Stimulated activated CD8-positive, alpha-beta memory T cell treated with anti-CD3 and anti-CD28 coated beads, Interleukin-12 subunit alpha, Interleukin-12 subunit beta, amount 100 ng/mL, for 4 hours (primary cell): ENCODE measurements around the gene PGBD5.

Experiments
- DNase-seq: peaks from one replicate; pipeline ENCODE4 v3.0.0-alpha.2; 2020; ENCODE audit warnings: low read depth

The PGBD5 gene

DNA sequence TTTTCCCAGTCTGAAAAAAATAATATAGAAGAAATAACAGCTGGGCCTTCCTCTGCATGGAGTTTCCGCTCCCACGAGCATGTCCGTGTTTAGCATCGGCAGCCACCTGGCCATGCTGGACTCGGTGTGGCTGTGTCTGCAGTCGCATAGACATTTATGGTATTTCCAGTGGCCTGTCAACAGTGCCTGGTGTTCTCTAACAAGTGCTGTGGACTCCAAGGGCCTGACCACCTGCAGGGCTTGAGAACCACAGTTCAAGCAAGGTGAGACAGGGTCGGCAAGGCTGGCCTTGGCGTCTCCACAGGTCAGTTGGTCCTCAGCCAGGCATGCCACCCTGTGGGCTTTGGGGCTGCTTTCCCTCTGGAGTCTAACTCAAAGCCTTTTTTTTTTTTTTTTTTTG lies 124.8 kb downstream of the PGBD5 start:
- no peak for DNase-seq

DNA sequence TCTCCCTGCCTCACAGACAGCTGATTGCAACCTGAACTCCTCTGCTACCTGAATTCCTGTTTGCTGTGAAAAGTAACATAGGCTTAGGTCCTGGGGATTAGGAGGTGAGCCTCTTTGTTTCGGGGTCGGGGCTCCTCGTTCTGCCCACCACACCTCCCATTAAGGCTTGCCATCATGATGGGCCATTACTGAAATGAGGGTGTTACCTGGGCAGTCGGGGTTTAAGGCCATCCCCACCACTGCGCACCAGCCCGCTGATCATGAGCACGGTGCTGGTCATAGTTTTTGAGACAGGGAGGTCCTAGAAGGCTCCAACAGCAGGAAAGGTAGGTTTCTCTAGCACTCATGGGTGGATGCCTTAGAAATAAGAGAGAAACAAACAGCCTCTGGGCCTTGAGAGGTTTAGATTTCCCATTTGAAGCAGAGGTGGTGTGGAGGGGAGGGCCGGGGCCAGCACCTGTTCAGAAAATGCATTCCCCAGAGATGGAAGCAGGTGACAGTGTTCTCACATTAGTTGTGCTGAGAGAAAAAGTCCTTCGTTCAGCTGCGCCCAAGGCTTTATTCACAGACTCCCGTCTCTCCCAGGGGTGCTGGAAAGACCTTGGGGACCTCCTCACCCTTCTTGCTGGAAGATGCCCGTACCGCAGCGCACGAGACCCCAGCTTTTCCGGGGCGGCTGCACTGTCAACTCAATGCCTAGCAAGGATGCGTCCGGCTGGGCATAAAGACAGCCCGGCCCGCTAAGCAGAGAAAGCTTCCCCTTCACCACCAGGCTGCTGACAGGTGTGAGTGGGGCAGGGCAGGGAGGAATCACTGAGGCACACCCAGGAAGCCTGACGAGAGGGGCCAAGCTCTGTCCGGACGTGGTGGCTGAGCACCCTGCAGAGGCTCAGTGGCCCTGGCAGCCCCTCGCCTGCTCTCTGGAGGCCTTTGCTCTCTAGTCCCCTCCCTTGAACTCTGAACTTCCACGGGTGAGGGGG lies 125.5 kb downstream of the PGBD5 start:
- no peak for DNase-seq

DNA sequence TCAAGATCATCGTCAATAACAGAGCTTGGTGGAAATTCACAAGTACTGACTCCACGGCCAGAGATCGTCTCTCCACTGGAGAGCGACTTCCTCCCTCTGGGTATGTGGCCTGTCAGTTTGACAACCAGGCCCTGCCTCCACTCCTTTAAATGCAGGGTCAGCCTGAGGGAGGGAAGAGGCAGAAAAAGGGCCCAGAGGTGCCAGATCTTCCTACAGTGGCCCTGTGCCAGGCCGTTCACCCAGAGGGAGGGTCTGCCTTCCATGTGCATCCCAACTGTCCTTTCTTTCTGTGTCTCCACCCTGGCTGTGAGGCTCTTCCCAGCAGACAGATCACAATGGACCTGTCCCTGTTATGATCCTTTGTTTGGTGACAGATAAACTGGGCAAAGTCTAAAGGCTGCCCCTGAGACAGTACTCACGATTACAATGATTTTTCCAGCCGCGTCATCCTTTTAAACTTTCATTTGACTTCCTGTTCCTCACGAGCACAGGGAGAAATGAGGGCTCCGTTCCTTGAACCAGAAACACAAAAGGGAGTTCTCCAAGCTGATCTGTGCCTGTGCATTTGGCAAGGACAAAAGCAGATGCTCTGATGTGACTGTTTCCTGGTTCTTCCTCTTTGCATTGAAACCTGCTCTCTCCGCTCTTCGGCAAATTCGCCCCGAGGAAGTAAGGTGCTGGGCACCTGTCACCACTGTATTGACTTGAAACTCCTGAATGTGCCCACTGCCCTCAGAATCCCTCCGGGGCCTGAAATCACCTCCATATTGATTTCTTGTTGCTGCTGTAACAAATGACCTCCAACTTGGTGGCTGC lies 126.7 kb downstream of the PGBD5 start:
- no peak for DNase-seq

DNA sequence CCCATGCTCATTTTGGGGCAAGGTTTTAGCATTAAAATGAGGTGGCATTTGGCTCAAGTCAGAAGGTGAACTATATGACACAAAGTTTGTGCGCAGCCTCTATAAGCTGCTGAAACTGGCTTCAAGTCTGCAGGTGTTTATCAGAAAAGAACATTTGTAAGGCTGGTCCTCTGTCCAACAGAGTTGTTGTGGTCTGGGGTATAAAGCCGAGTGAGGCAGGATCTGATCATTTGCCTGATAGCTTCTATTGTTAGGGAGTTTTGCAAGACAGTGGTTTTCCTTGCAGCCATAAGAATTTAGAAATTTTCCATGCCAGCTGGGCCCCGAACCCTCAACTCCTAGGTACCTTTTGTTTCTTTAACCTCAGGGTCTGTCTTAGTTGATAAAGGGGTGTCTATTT lies 130.8 kb downstream of the PGBD5 start:
- no peak for DNase-seq

DNA sequence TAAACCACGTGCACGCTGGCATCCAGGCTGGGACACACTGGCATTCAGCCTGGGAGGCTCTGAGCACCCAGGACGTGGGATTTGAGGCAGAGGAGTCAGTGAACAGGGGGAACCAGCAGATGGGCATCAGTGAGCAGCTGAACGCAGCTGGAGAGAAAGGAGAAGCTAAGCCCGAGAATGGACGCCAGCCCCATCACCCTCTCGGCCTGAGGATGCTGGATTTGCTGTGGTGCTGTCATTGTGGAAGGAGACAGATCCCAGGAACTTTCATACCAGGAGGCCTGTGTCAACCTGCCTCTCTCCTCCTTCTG lies 132.8 kb downstream of the PGBD5 start:
- DNase-seq: no peak

DNA sequence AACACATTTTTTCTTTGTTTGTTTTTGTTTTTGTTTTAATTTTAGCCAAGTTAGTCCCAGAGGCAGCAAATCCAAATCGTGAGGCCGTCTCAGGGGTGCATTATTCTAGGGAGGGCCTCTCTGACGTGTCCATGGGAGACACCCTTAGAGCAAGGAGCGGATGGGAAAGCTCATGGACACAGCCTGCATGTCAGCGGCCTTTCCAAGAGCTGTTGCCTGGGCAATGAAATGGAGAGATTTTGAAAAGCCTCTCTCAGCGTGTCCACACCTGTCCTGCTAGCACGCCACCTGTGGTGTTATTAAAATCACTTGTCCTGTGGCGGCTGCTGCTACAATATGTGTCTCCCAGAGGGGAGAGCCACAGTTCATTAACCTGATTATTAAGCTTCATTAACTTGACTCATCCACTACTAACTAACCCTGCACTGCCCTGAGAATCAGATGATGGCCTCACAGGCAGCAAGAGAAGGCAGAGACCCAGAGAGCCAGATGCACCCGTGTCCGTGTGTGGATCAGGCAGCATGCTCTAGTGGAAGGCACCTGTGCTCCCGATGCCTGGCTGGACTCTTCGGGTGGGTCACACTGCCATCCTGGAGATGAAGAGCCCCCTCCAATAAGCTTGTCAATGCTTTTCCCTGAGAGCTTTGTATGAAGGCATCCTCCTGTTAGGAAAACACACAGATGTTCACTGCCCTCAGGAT lies 133.3 kb downstream of the PGBD5 start:
- DNase-seq: no peak

DNA sequence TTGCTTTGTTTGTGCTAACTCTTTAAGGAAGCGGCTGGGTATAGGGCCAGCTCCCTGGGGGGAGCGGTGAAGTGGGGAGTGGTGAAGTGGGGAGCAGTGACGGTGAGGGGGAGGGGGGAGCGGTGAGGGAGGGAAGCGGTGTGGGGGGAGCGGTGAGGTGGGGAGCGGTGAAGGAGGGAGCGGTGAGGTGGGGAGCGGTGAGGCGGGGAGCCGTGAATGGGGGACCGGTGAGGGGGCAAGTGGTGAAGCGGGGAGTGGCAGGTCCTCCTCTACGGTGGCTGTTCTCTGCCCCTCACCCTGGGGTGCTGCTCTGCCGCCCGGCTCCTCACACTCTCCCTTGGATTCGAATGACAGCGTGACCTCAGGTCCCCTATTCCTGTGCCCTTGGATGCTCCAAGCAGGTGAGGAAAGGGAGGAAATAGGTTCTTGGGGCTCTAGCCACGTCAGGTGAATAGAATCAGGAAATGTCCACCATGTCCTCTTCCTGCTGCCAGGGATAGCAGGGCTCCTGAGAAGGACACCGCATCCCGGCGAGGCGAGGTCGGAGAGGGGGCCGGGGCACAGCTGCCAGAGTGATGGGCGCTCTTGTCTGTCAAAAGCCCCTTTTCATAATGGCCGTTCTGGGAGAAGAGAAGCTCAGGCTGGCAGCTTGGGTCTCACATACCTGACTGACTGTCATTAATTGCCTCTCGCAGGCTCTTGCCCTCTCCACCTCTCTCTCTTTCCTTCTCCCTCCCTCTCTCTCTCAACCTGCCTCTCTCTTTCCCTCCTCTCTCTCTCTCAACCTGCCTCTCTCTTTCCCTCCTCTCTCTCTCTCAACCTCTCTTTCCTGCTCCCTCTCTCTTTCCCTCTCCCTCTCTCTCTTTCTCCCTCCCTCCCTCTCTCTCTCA lies 134.2 kb downstream of the PGBD5 start:
- DNase-seq: no peak

DNA sequence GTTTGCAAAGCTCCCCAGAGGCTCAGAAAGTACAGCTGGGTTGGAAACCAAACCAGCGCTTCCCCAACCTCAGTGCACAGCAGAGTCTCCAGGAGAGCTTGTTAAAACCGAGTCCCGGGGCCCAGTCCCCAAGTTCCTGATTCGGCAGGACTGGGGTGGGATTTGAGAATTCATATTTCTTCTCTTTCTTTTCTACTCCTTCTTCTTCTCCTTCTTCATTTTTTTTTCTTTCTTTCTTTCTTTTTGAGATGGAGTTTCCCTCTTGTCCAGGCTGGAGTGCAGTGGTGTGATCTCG lies 136.8 kb downstream of the PGBD5 start:
- no peak for DNase-seq

DNA sequence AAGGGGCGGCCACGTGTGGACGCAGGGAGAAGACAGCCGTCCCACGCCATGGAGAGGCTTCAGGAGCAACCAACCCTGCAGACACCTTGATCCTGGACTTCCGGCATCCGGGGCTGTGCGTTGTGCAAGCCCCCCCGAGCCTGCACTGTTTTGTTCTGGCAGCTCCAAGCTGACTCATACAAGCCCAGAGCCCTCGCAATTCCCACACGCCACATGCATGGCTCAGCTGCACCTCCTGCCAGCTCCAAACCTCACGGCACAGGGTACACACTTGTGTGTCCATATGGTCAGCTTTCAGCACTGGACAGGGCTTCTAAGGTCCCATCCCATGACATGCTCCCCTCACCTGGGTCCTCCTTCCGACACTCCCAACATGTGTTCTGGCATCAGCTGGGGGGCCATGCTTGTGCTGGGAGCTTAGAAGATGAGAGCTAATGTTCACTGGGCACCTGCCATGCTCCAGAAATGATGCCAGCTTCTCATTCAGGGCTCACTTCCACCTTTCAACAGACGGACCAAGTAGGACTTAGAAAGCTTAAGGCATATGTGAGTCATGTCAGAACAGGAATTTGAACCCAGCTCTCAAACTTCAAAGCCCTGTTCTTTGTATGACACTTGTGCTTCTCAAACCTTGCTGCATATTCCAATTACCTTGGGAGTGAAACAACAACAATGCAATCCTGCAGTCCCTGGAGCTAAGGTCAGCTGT lies 137.3 kb downstream of the PGBD5 start:
- DNase-seq: no peak

DNA sequence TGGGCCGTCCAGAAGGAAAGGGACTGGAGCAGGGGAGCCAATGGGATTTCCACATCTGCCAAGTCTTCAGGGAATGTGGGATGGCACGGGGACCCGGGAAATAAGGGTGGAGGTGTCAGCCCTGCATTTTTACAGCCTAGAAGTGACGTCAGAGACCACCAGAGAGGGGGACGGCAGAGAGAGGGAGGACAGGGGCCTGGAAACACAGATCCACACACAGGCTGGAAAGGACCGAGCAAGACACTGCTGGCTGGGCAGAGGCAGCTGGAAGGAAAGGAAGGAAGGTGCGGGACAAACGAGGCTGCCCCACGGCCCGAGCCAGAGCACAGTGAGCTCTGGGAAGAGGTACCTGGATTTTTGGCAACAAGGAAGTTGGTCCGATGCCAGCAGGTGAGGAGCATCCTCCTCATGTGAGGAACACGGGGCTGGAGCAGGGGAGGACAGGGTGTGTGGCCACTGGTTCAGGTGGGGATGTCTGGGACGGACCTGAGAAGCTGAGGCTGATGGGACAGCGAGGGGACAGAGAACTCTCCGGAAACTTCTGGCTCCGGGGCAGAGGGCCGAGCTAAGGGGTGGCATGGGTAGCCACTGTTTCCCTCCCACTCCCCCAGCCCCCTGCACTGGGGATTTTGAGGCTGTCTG lies 138.3 kb downstream of the PGBD5 start:
- DNase-seq: no peak

DNA sequence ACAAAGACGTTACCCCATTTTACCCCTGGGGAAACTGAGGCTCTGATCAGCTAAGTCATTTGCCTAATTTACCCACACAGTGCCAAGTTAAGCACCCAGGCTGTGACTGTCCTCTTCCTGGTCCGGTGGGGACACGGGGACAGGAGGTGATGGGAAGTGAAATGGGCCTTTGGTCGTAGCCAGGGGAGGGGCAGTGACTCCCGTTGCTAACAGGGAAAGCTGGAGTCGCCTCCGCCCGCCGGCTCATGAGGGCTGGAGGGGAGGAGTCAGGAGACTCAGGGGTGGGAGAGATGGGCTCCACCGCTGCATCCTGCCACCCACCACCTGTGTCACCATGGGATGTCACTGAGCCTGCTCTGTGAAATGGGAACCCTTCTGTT lies 139.3 kb downstream of the PGBD5 start:
- no peak for DNase-seq

DNA sequence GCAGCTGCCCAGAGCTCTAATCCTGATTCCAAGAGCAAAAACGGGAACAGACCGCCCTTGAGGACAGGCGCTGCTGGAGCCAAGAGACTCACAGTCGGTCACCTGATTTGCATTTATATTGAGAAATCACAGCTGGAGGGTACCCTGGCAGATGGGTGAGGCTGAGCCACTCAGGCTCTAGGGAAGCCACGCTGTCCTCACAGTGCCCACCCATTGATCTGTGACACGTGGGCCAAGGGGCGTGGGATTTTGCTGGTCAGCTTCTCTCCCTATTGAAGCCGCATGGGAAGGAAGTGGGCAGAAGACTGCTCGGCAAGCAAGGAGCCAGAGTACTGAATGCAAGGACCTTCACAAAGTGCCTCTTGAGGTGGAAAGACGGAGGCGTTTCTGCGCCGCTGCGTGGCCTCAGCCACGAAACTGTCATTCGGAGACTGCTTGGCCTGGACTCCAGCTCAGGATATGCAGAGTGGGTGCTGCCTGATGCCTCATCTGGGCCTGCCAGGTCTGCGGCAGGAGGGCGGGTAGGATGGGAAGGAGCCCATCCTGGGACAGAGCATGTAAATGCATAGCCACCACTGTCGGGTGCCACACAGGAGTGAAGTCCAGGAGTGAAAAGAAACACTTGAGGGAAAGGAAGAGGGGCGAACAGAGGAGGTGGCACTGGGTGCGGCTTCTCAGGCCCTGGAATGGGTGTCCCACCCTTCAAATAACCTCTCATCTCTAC lies 139.8 kb downstream of the PGBD5 start:
- DNase-seq: no peak

DNA sequence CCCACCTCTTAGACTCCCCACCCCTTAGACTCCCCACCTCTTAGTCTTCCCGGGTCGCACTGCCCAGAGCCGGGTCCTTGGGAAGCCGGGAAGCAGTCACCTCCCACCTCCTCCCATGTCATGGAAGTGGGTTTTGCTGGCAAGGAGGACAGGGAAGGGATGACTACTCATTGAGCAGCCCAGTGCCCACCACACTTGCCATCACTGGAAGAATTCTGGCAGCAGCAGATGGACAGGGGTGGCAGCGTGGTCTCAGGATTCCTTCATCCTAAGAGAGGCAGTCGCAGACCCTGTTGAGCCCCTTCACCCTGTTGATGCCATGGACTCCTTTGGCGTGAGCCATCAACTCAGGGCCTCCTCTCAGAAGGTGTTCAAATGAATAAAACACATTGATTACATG lies 140.8 kb downstream of the PGBD5 start:
- no peak for DNase-seq

DNA sequence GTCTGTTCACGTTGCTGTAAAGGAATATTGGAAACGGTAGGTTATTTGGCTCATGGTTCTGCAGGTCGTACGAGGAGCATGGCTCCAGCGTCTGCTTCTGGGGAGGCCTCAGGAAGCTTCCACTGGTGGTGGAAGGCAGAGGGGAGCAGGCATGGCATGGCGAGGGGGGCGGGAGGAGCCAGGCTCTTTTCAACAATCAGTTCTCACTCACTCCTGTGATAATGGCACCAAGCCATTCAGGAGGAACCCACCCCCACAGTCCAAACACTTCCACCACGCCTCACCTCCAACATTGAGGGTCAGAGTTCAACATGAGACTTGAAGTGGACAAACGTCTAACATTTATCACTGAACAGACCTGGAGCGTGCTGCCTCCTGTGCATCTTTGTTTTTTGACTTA lies 141.2 kb downstream of the PGBD5 start:
- no peak for DNase-seq

DNA sequence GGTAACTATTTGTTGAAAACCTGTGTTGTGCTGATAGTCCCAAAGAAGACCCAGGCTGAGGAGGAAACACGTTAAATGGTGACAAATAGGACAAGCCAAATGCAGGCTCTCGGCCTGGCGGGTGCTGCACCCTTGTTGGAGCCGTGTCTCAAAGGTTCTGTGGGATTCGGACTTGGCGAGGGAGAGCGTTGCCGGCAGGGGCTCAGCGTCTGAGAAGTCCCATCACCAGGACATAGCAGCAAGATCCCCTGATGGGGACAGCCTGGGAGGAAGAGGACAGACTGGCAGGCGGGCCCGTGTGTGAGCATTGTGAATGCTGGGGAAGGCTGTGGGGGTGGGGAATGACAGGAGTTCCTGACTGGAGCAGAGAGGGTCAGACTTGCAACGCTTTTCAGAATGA lies 142.5 kb downstream of the PGBD5 start:
- no peak for DNase-seq

DNA sequence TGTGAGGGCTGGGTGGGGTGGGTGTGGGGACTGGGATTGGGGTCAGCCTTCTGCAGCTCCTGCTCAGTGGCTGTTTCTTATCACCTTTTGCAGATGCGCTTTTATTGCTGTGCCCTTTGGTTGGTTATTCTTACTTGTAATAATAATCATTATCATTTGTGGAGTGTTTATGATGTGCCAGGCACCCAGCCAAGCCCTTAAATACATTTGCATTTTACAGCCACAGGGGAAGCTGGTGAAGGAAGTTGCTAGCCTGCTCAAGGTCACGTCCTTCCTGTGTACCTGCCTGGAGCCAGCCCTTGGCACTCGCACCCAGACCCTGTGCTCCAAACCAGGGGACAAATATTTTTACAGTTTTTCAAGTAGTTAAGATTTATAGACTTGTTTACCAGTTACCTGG lies 144.0 kb downstream of the PGBD5 start:
- DNase-seq: no peak

DNA sequence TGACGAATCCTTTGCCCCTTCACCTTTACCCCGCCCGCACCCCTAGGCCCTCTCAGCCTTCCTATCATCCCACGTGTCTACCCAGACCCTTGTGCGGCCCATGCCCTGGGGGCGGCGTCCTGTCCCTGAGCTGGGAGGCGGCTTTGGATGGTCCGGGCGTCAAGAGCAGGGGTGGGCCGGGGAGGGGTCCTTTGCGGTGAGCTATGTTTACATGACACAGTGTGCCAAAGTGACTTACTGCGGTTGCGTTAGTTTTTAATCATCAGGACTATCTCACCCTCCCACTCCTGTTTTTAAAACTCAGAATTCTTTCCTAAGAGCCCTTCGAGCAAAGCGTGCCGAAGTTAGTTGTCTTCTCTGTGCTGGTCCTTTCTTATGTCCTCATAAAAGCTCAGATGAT lies 144.6 kb downstream of the PGBD5 start:
- DNase-seq: no peak

DNA sequence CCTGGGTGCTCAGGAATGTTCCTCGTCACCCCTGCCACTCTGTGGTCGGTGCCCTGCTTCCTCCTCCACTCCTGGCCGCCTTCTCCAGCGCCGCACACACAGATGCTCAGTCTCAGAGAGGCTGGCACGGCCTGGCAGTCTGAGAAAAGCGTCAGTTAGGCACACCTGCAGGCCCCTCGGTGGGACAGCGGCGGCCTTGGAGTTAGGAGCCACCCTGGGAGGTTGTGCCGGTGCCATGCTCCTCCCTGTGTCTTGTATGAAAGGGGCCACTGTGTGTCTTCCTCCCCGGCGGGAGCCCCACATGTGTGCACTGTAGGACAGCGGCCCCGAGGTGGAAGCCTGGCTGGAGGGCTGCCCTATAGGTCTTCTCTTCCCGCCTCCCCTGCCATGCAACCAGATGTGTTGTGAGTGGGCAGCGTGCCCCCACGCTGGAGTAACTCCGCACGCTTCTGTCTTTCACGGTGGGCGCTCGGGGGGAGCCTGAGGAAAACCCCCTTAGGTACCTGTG lies 145.2 kb downstream of the PGBD5 start:
- no peak for DNase-seq

DNA sequence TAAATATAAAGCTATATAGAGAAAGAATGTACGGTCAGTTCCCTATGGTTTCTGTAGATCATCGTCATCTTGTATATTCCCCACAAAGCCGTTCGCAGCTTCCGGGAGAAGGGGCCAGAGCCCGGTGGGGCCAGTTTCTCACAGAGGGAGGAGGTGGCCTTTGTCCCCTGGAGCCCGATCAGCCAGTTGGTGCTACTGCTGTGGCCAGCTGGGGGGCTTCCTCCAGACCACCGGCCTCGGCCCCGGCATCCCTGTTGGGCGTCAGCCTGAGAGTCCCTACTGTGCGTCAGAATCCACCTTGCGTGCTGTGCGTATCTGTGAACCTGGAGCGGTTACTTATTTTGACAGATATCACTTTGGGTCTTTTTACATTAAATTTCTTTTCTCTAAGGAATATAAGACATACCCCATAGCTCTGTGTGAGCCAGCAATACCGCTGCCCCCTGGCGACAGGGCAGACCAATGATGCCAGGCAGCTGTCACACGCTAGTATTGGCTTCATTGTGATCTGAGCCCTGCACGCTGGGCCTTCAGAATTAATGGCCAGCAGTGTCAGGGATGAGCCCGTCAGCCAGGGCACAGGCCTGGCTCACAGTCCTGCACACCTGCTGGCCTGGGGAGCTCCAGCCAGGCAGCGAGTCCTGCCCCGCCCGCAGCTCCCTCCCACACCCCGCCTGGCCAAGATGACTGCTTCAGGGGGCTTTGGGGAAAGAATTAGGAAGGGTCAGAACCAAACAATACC lies 145.9 kb downstream of the PGBD5 start:
- DNase-seq: no peak
